ENCODE results near the gene MYO3B.
"Not testable (repeated sequence)": the region's sequence is repeated elsewhere in the genome, so short reads cannot be mapped to it uniquely, and the experiment has no call there.

MYO3B gene

DNA sequence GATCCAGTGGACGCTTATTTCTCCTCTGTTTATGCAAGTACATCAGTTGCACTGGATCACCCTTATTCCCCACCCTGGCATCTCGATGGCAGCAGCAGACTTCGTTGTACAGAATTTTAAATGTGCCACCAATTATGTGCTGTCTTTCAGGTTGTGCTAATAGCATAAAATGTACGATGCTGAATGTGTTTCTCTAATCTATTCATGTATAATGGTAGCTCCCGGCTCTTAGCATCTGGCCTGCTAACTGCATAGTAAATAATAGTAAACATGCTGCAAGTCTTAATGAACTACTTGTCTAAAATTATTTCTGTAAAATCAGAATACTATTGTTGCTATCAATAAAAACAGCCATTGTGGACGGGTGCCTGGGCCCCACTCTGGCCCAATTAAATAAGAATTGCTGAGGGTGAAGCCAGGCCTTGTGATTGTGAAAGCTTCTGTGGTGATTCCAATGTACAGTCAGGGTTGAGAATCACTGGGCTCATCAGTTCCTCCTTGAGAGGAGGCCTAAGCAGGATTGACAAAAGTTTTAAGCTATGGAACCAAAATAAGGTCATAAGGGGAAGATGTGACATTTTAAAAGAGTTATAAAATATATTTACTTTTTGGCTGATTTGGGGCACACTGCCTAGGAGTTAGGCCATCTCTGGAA, 14.4 kb upstream of the MYO3B start:
- DNase-seq, result no peak

DNA sequence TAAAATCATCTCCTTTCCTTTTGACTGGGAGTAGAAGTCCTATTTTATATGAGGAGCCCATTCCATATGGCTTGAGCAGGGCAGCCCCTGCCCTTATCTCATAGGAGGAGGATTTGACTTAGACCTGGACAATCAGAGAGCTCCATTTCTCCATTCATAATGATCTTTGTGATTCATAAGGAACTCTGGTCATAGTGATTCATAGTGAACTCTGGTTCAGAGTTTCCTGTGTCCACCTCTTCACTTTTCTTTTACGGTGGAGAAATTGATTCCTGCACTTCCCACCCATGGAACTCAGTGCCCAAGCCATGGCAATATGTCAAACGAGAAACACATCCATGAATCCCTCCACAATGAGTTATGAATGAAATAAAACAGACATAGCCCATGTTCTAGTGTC, 12.8 kb upstream of the MYO3B start:
- DNase-seq, result no peak

GRCh38 chr2:170166735-170167134, 11.2 kb upstream of the MYO3B start:
- DNase-seq, result no peak

- no peak for DNase-seq
These were observed 7.5 kb upstream of the MYO3B start for GRCh38 chr2:170170281-170171040.

DNA sequence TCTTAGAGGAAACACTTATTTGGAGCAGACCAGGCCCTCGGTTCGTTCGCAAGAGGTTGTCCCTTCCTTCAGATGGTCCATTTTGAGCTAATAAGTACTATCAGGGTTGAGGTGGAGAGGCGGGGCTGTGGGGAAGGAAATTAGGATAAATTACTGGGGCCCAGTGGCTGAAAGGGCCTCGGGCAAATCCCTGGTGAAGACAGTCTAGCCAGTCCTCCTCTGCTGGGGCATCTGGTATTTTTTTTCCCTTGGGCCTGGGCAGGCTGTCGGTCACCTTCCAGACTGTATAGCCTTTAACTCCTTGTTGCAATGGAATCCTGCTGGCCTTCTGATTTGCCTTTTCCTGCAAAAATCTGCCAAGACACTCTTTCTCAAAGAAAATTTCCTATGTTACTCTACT, 1.7 kb upstream of the MYO3B start:
- DNase-seq, result no peak

DNA sequence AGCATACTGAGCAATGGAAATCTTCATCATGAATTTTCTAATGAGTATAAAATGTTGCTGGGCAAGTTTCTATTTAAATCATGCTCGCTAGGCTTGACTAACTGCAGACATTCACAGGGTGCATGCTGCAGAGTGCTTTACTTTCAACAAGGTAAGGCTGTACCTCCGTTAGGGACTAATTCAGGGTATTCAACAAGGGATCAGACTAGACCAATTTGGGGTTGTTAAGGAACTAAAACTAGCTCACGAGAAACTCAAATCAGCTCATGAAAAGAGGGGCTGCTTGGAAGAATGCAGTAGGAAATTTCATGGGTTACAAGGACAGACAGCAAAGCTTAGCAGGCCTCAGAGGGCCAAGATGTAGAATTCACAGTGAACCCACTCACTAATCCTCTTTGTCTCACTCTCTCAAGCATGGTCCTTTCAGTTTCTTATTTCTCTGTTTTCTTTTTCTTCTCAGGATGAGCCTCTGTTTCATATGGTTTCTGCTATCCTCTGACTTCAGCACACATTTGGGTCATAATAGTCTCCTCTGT, 2.2 kb downstream of the MYO3B start:
- DNase-seq, result peak; percentile 63

GRCh38 chr2:170181602-170182001, 3.7 kb downstream of the MYO3B start:
- DNase-seq, result no peak

DNA sequence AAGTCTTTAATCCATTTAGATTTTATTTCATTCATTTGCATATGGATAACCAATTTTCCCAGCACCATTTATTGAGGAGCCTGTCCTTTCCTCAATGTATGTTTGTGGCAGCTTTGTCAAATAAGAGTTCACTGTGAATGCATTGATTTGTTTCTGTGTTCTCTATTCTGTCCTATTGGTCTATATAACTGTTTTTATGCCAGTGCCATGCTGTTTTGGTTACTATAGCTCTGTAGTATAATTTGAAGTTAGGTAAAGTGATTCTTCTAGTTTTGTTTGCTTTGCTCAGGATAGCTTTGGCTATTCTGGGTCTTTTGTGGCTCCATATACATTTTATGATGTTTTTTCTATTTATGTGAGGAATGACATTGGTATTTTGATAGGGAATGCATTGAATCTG, 7.4 kb downstream of the MYO3B start:
- no peak for DNase-seq

DNA sequence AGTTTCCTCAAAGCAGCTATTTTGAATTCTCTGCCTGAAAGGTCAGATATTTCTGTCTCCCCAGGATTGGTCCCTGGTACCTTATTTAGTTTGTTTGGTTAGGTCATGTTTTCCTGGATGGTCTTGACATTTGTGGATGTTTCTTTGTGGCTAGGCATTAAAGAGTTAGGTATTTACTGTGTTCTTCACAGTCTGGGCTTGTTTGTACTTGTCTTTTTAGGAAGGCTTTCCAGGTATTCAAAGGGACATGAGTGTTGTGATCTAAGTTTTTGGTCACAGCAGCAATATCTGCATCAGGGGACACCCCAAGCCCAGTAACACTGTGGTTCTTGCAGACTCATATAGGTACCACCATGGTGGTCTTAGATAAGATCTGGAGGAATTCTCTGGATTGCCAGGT, 11.8 kb downstream of the MYO3B start:
- DNase-seq, result no peak

GRCh38 chr2:170190172-170190571, 12.2 kb downstream of the MYO3B start:
- DNase-seq, result no peak

- DNase-seq, result no peak
These were observed 13.4 kb downstream of the MYO3B start for GRCh38 chr2:170191166-170191866.

GRCh38 chr2:170196963-170197362, 19.0 kb downstream of the MYO3B start:
- DNase-seq, result no peak

GRCh38 chr2:170201275-170201674, 23.3 kb downstream of the MYO3B start:
- no peak for DNase-seq

DNA sequence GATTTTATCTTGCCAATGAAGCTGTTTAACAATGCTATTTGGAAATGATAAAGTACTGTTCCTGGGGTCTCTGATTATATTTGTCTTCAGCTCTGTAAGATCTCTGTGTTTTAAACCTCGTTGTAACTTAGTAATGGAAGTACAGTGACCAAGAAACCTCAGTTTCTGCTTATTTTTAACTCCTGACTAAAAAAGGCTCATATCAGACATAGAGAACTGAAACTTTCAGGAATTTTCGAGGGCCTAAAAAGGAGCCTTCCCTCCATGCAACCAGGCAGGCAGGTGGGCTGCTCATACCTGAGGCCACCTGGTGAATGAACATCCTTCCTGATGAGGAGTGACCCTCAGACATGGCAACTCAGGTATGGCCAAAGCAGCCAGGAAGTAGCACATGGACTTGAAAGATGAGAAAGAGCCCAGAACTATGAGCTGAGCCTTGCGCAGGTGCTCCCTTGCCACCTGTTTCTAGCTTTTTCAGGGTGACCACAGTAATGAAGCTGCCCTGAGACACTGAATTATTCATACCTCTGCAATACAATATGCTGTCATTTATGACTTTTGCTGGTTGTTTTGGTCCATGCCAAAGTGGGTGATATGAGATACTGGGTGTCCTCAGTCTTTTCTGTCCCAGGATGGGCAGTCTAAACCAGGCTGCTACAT, 23.9 kb downstream of the MYO3B start:
- no peak for DNase-seq

DNA sequence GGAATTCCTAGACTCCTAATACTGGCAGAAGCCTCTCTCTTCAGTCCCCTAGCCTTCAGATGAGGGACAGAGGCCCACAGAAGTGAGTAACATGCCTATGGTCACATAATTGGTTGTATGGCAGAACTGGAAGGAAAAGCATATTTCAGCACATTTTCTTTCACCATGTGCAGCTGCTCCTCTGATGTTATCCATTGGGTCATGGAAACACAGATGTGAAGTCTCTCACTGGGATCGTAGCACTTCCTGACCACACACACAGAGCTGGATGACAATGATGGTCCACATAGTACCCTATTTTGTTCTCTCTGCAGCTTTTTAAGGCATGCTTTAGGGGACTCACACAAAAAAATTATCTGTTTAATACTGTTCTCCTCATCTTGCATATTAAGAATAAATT, 24.5 kb downstream of the MYO3B start:
- DNase-seq, result no peak

DNA sequence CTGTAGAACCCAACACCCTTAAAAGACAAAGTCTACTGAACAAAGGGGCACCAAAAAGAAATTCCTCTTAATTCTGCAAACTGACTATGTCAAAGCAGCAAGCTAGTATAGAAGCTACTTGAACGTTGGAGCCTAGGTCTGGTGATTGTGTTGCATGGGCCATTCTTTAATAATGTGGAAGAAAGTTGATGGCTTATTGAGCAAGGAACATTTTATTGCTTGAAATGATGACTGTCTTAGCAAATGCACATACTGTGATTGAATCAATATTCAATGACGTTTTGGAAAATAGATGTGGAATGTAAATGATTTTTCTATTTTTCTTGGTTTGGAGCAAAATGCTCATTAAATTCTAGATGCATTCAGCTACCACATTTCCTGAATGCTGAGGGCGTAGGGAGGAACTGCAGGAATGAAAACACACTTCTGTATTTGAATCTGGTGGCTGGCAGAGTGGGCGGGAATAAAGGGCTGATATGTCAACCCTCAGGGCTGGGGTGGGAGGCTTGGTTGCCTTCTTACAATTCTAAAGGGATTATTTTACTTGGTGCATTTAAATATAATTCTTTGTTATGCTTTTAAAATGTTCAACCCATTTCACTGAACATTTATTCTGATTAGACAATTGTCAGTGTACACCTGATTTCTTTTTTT, 26.5 kb downstream of the MYO3B start:
- DNase-seq, result no peak

- no peak for DNase-seq
These were observed 28.3 kb downstream of the MYO3B start for GRCh38 chr2:170206246-170206645.

DNA sequence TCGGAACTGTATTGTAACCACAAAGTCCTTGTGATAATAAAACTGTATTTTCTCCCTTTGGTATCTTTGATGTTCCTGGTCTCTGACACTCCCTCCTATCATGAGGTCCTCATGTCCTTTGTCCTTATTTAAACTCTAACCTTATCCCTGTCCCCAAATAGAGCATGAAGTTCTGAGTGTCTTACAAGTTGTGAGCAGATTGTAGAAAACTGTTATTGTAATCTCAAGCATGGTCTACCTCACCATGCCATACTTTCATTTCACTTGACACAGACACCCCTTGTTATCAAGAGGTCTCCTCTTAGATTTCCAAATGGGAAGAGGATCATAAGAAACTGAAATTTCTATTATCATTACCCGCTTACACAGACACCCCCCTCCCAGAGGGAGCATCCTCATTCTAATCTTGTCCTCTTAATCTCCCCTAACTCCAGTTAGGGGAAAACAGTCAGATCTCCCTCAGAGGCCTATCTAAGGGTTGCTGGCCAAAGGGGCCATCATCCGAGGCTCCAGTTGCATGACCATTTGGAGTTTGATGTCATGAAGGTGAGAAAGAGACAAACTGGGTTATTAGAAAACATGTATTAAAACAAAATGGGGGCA, 29.0 kb downstream of the MYO3B start:
- DNase-seq, result no peak

GRCh38 chr2:170207901-170208300, 30.0 kb downstream of the MYO3B start:
- no peak for DNase-seq

GRCh38 chr2:170208967-170209366, 31.0 kb downstream of the MYO3B start:
- no peak for DNase-seq

DNA sequence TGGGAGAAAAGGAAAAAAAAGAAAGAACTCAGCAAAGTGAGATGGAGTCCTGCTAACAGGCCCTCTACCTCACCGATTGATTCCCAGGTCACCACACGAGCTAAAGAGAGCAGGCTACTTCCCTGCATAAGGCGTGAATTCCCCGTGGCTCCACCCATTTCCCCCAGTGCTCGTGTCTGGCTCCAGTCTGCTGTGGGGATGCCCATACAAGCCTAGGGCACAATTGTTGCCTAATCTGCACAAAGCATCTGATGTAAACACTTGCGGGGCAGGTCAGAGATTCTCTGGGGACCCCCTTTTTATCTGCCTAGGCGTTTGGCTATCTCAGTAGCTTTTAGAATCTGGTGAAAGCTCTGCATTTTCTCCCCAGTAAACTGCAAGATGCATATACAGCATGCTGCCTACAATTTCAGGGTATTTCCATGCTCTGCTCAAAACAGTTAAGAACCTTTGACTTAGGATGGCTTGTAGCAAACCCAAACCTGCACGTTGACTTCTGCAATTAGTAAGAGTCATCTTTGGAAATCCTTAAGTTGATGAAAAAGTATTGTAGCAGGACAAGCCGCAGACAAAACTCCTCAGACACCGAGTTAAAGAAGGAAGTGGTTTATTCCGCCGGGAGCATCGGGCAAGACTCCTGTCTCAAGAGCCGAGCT, 34.8 kb downstream of the MYO3B start:
- no peak for DNase-seq

DNA sequence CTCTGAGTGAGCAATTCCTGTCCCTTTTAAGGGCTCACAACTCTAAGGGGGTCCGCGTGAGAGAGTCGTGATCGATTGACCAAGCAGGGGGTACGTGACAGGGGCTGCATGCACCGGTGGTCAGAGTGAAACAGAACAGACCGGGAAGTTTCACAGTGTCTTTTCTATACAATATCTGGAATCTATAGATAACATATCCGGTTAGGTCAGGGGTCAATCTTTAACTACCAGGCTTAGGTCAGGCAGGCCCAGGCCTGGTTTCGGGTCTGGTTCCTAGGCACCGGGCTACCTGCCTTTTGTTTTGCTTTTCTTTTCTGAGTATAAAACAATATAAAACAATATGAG, 35.3 kb downstream of the MYO3B start:
- not testable (repeated sequence) for DNase-seq

Measured in NCI-H510A treated with DMSO at 0.1 percent for 48 hours (cell line).